ENCODE measurements around the gene TNFRSF8. TPM values are rescaled to one million over a fixed set of nuclear protein-coding genes. Genes with fewer than 3 reads are reported as not detected.

TNFRSF8 gene
- total and polyA plus RNA-seq, 9 of the 15 experiments (the other 6 are each of a cell fraction or from before 2014, with no cell fraction given): 3.5 to 38.4 (median 17.1) TPM

GRCh38 chr1:12167493-12168429 lies 104.7 kb downstream of the TNFRSF8 start (continued):
- TF ChIP-seq MAX (CRISPR knock-in tag; IDR thresholded peaks at IDR 0.05): peak; percentile 60
- TF ChIP-seq RBM34 (IDR thresholded peaks at IDR 0.05; ENCODE audit: borderline replicate concordance, insufficient read depth, low read length): no peak
- TF ChIP-seq NR2C2 (CRISPR knock-in tag; IDR thresholded peaks at IDR 0.05): 0 out of 2 replicates have a peak, but pooled peaks have one; percentile 18
- TF ChIP-seq NR2C2 (tag; IDR thresholded peaks at IDR 0.05): 0 out of 2 replicates have a peak, but pooled peaks have one; percentile 3
- no peak for TF ChIP-seq SPI1 (IDR thresholded peaks at IDR 0.05; ENCODE audit: borderline replicate concordance, low read depth, low read length)
- TF ChIP-seq BCOR (IDR thresholded peaks at IDR 0.05): peak; percentile 22; the same call in 1 of the 2 replicates
- TF ChIP-seq SMAD1 (IDR thresholded peaks at IDR 0.05; ENCODE audit: low read depth, low read length, partially characterized antibody): no peak
- peak; percentile 23; the same call in 1 of the 2 replicates for TF ChIP-seq POLR2AphosphoS5 (IDR thresholded peaks at IDR 0.05; ENCODE audit: control insufficient read depth, insufficient read depth, low read depth, low read length)
- TF ChIP-seq POLR3G (IDR thresholded peaks at IDR 0.05; ENCODE audit: extremely low read depth, insufficient read length, insufficient replicate concordance): no peak
- no peak for TF ChIP-seq HNRNPUL1 (IDR thresholded peaks at IDR 0.05; ENCODE audit: low read length)
- TF ChIP-seq HMG20A (CRISPR knock-in tag; conservative IDR thresholded peaks at IDR 0.05): no peak
- peak; percentile 4 for TF ChIP-seq NEUROD1 (IDR thresholded peaks at IDR 0.05; ENCODE audit: borderline replicate concordance, low read depth, low read length, partially characterized antibody)
- TF ChIP-seq ZBTB40 (IDR thresholded peaks at IDR 0.05): peak; percentile 57
- no peak for TF ChIP-seq ZBTB40 (CRISPR knock-in tag; IDR thresholded peaks at IDR 0.05)
- no peak for TF ChIP-seq SNIP1 (IDR thresholded peaks at IDR 0.05; ENCODE audit: low read depth)
- peak; percentile 76 for TF ChIP-seq TCF3 (CRISPR knock-in tag; IDR thresholded peaks at IDR 0.05)
- TF ChIP-seq FIP1L1 (IDR thresholded peaks at IDR 0.05; ENCODE audit: low read depth, low read length, poor library complexity, severe bottlenecking): peak; percentile 20
- peak; percentile 77 for TF ChIP-seq TAL1 (IDR thresholded peaks at IDR 0.05)
- TF ChIP-seq ZNF584 (CRISPR knock-in tag; IDR thresholded peaks at IDR 0.05; ENCODE audit: low read depth): no peak
- peak; percentile 21; the same call in 1 of the 2 replicates for TF ChIP-seq GATAD2A (IDR thresholded peaks at IDR 0.05)
